AG10803 (cell line): ENCODE measurements around the gene RFX7.

Experiments
- DNase-seq: peaks from one replicate; pipeline ENCODE4 v3.0.0; 2010; ENCODE audit warnings: low read depth
- H3K4me3 ChIP-seq: 2 replicates; pipeline ENCODE4 v1.5.1; 2011; ENCODE audit warnings: mild to moderate bottlenecking, low read length, control low read depth
- TF ChIP-seq, protein P1 (sequence below): conservative IDR thresholded peaks from 2 replicates; pipeline ENCODE4 v1.5.1; 2011; ENCODE audit warnings: mild to moderate bottlenecking, low read length, control low read depth, inconsistent platforms

The RFX7 gene

DNA sequence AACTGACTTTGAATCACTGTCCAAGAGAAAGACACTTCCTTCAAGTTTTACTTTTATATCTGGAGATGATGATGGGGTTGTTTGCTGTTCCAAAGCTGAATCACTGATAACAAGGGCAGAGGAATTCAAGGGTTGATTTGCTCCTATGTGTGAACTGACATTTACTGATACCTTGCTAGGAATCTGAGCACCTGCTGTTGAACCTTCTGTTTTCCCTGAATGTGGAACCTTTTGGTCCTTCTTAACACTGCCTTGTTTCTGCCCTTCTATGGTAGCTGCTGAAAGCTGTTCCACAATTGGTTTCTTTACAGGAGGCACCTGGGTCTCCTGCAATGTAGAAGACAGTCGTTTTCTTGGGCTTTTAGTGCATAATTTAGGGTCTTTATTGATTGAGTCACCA lies 148.3 kb downstream of the RFX7 start:
- DNase-seq, result no peak
- no peak overlapping the region for H3K4me3 ChIP-seq
- TF ChIP-seq, protein P1, sequence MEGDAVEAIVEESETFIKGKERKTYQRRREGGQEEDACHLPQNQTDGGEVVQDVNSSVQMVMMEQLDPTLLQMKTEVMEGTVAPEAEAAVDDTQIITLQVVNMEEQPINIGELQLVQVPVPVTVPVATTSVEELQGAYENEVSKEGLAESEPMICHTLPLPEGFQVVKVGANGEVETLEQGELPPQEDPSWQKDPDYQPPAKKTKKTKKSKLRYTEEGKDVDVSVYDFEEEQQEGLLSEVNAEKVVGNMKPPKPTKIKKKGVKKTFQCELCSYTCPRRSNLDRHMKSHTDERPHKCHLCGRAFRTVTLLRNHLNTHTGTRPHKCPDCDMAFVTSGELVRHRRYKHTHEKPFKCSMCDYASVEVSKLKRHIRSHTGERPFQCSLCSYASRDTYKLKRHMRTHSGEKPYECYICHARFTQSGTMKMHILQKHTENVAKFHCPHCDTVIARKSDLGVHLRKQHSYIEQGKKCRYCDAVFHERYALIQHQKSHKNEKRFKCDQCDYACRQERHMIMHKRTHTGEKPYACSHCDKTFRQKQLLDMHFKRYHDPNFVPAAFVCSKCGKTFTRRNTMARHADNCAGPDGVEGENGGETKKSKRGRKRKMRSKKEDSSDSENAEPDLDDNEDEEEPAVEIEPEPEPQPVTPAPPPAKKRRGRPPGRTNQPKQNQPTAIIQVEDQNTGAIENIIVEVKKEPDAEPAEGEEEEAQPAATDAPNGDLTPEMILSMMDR, result no peak

DNA sequence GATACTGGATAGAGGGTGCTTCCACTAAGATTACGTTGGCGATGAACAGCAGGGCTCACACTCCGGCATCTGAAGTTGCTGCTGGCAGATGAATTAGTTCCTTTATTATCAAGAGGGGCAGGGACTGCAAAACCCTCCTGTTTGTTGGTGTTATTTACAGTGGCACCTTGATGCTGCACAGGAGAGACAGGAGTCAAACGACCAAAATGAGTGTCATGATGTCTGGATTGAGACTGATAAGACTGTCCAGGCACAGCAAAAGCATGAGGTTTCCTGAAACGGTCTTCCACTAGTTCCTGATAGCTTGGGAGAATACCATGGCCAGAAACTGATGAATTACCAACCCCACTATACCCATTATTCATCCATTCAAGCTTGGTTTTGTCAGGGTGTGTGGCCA lies 149.5 kb downstream of the RFX7 start:
- no peak overlapping the region for H3K4me3 ChIP-seq
- TF ChIP-seq, protein P1, result no peak
- no peak for DNase-seq

DNA sequence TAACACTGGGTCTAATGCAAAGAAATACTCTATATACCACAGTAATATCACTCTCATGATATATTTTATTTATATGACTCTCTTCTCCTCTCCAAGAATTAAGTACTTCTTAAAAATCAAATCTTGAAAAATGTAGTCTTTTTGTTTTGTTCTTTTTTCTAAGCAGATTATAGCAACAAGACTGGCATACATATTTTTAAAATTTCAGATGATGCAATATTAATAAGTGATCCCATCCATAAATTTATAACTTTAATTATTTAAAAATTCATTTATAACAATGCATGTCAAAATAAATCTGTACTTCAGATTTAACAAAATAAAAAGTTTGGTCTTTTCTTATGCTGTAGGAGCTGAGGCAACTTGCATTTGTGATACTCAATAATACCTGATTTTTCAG lies 155.3 kb downstream of the RFX7 start:
- H3K4me3 ChIP-seq, result no peak overlapping the region
- TF ChIP-seq, protein P1, result no peak
- DNase-seq, result no peak

DNA sequence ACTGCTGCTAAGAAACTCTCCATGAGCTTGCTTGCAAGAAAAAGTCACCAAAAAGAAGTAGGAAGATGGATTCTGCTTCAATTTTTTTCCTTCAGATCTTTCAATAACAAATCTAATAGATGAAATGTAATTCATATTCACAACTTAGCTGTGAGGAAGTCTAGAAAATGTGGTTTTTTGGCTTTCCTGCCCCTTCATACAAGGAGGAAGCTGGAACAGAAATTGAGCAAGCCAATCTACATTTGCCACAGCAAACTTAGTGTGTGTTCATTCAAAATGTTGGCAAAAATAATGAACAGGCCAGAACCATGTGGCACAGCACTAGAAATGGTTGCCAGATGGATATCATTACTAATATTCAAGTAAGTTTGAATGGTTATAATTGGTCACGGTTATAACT lies 157.1 kb downstream of the RFX7 start:
- no peak for DNase-seq
- TF ChIP-seq, protein P1, result no peak
- no peak overlapping the region for H3K4me3 ChIP-seq

DNA sequence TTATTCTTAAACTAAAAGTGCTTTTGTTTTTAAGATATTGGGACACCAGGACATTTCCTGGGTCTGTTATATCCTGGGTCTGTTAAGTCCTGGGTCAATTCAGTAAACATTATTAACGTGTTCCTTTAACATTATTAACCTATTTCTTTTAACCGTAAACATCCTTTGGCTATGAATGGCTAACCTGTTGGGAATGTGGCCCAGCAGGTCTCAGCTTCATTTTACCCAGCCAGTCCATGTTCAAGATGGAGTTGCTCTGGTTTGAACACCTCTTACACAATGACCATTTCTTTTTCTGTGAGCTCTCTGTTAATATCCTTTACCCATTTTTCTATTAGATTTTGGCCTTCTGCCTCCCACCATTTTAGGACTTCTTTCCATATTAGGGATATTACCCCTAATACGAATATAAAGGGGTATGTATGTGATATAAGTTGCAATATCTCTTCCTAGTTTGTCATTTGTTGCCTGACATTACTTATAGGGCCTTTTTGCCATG lies 161.4 kb downstream of the RFX7 start:
- DNase-seq, result no peak
- TF ChIP-seq, protein P1, result no peak
- no peak overlapping the region for H3K4me3 ChIP-seq

DNA sequence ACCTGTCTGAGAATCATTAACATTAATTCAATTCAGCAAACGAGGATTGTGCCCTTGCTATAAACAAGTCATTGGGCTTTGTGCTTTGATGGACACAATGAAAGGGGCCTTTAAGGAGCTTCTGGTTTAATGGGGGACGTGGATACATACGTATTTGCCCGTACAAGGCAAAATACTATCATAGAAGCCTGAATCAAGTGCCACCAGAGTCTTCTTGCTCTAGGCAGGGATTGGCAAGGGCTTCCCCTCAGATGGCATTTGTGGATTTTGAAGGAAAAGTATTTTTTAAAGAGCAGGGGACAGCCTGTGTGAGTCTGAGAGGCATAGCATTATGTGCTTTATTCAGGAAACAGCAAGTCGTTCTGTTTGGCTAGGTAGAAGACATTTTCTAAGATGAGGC lies 166.6 kb downstream of the RFX7 start:
- DNase-seq, result no peak
- no peak overlapping the region for H3K4me3 ChIP-seq
- TF ChIP-seq, protein P1, result no peak

DNA sequence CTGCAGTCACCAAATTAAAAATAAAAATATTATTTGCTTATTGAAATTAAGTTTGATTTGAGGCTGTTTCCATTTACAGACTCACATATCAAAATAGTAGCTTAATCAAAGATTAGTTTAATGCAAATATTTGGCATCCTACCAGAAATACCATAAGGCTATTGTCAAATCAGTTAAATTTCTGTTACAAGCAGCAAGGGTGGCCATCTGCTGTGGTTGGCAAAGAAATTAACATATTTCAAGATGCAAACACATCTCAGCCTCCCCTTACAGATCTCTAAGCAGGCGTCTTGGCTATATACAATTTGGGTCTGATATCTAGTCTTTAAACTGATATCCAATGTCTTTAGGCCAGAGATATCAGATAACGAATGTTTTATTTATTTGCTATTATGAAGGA lies 167.0 kb downstream of the RFX7 start:
- H3K4me3 ChIP-seq, result no peak overlapping the region
- TF ChIP-seq, protein P1, result no peak

More for the DNA sequence above, 167.0 kb downstream of the RFX7 start:
- DNase-seq, result no peak
